Measurements from ENCODE around the gene KLHL40. TPM values are rescaled to one million over a fixed set of nuclear protein-coding genes. Genes with fewer than 3 reads are reported as not detected.

KLHL40 gene
- total and polyA plus RNA-seq, 10 of the 15 experiments (the other 5 are each of a cell fraction or from before 2014, with no cell fraction given), result not detected

DNA sequence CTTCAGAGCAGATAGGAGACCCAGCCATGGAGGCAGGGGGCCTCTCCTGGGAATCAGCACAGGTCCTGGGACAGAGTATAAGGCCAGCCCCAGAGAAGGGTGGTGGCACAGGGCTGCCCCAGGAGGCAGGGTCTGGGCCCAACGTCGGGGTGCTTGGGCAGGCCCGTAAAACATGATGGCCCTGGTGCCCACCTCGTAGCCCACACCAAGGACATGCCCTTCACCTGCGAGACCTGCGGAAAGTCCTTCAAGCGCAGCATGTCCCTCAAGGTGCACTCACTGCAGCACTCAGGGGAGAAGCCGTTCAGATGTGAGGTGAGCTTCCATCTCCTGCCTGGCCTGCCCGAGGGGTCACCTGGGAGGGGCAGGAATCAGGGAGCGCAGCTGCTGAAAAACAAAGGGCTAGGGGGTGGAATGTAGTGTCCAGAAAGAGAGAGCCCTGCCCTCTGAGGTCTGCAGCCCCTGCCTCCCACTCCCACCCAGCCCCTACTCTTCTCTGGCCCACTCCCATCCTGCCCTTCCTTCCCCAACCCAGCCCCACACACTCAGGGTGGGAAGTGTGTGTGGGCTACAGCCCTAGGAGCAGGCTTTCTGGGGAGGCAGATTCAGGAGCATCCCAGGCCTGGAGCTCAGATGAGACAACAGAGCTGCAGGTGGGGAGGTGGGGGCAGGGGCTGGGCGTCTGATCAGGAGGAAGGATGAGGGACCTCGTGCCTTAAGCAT, 22.4 kb upstream of the KLHL40 start (continued):
- TF ChIP-seq JUND (IDR thresholded peaks at IDR 0.05; ENCODE audit: low read depth, low read length), result no peak

GRCh38 chr3:42663581-42664437, 21.5 kb upstream of the KLHL40 start:
- FAIRE-seq (no peak), ATAC-seq (peak; percentile 59), DNase-seq (ENCODE audit: low read depth, low spot score) (no peak)
- H3K79me2 ChIP-seq (ENCODE audit: control insufficient read depth, insufficient read depth, low read length), result no peaks in the 10 kb centered on the region
- H3K4me1 ChIP-seq (ENCODE audit: control insufficient read depth, insufficient read depth, low read length), result peaks cover 7% of the 10 kb centered on the region
- no peak overlapping the region for H3K9ac ChIP-seq (ENCODE audit: control insufficient read depth, insufficient read depth, low read length)
- H3K36me3 ChIP-seq (ENCODE audit: control insufficient read depth in 2 of 2, insufficient read depth in 2 of 2, low read length in 1 of 2), result no peaks in the 10 kb centered on the region; a peak in 1 of 4 replicates
- H3K4me2 ChIP-seq (ENCODE audit: control insufficient read depth, insufficient read depth), result peak overlapping the region; percentile 54
- ChIA-PET RAD21 (ENCODE audit: unreplicated experiment) (no interaction called here), CTCF (no interaction called here), POLR2A (no interaction called here), SMC1A (ENCODE audit: uncharacterized antibody, unreplicated experiment) (no interaction called here)
- intact Hi-C loops (cut with micrococcal nuclease; ENCODE audit: unreplicated experiment), result no loop called here
- no peaks in the 10 kb centered on the region; the same call in 2 of the 3 replicates for H3K9me3 ChIP-seq (replicated peaks; ENCODE audit: control insufficient read depth, insufficient read depth, low read length)
- no peak overlapping the region for H3K4me3 ChIP-seq
- no peak overlapping the region for H3K27ac ChIP-seq (ENCODE audit: control insufficient read depth, insufficient read depth)
- H2AFZ ChIP-seq (ENCODE audit: control insufficient read depth, low read depth, low read length), result peak overlapping the region; percentile 73
- no peaks in the 10 kb centered on the region for H3K27me3 ChIP-seq (replicated peaks in 1 of 2; ENCODE audit: control insufficient read depth in 2 of 2, insufficient read depth in 2 of 2, low read length in 1 of 2)
- WGBS (ENCODE audit: insufficient coverage, insufficient replicate concordance, low lambda C conversion rate, missing lambda C conversion rate), result 26% methylated on average over 36 of the region's 38 CpGs
- BruUV-seq (replicated peaks), result no TSS peak
- no peaks in the 10 kb centered on the region for H4K20me1 ChIP-seq (ENCODE audit: control insufficient read depth, insufficient read depth)
- in situ Hi-C loops (cut with MboI), result no loop called here
- TF ChIP-seq RAD51 (IDR thresholded peaks at IDR 0.05), result no peak
- no peak for TF ChIP-seq ZNF24 (IDR thresholded peaks at IDR 0.05)
- no peak for TF ChIP-seq RAD21 (IDR thresholded peaks at IDR 0.05; ENCODE audit: insufficient read depth, low read depth, low read length)
- TF ChIP-seq SPI1 (IDR thresholded peaks at IDR 0.05; ENCODE audit: borderline replicate concordance, insufficient read depth, low read depth, low read length), result no peak; the same call in 1 of the 2 replicates
- TF ChIP-seq, protein P1, sequence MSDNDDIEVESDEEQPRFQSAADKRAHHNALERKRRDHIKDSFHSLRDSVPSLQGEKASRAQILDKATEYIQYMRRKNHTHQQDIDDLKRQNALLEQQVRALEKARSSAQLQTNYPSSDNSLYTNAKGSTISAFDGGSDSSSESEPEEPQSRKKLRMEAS (IDR thresholded peaks at IDR 0.05; ENCODE audit: low read depth, low read length), result peak; percentile 22; the same call in 1 of the 2 replicates
- TF ChIP-seq EGR1 (IDR thresholded peaks at IDR 0.05; ENCODE audit: borderline replicate concordance in 1 of 2, low read depth in 2 of 2, low read length in 2 of 2), result no peak
- no peak for TF ChIP-seq IRF4 (IDR thresholded peaks at IDR 0.05; ENCODE audit: low read depth, low read length)
- peak; percentile 50; the same call in 1 of the 2 replicates for TF ChIP-seq POLR2A (IDR thresholded peaks at IDR 0.05; ENCODE audit: low read depth, low read length)
- no peak for TF ChIP-seq TCF3 (IDR thresholded peaks at IDR 0.05; ENCODE audit: borderline replicate concordance, insufficient read depth, low read depth, low read length)
- peak; percentile 45 for TF ChIP-seq RUNX3 (IDR thresholded peaks at IDR 0.05; ENCODE audit: low read length)
